Measurements from ENCODE around the gene GSTP1. TPM values are rescaled to one million over a fixed set of nuclear protein-coding genes. Genes with fewer than 3 reads are reported as not detected.

The GSTP1 gene
- total RNA-seq, 1 donor from 2014 or later: 272 TPM

Other genes starting within 250 kb of the GSTP1 start
- gene POLD4, start 230.3 kb upstream of the GSTP1 start, total RNA-seq: 61.6 TPM
- 4.0 TPM for gene CLCF1, start 210.2 kb upstream of the GSTP1 start, total RNA-seq
- 4.8 TPM for gene RAD9A, start 191.8 kb upstream of the GSTP1 start, total RNA-seq
- gene PPP1CA, start 182.0 kb upstream of the GSTP1 start, total RNA-seq: 95.1 TPM
- 1.0 TPM for gene TBC1D10C, start 179.7 kb upstream of the GSTP1 start, total RNA-seq
- gene CARNS1, start 168.1 kb upstream of the GSTP1 start, total RNA-seq: 22.2 TPM
- gene RPS6KB2, start 155.3 kb upstream of the GSTP1 start, total RNA-seq: 23.2 TPM
- 0.40 TPM for gene PTPRCAP, start 146.1 kb upstream of the GSTP1 start, total RNA-seq
- 21.6 TPM for gene CORO1B, start 140.3 kb upstream of the GSTP1 start, total RNA-seq
- gene GPR152, start 131.1 kb upstream of the GSTP1 start, total RNA-seq: not detected
- gene CABP4, start 128.5 kb upstream of the GSTP1 start, total RNA-seq: 0.11 TPM
- 76.1 TPM for gene TMEM134, start 114.6 kb upstream of the GSTP1 start, total RNA-seq
- 43.6 TPM for gene AIP, start 100.8 kb upstream of the GSTP1 start, total RNA-seq
- 40.0 TPM for gene PITPNM1, start 78.4 kb upstream of the GSTP1 start, total RNA-seq
- gene CDK2AP2, start 75.7 kb upstream of the GSTP1 start, total RNA-seq: 72.9 TPM
- gene CABP2, start 60.4 kb upstream of the GSTP1 start, total RNA-seq: not detected
- gene NDUFV1, start 23.1 kb downstream of the GSTP1 start, total RNA-seq: 486 TPM
- gene NUDT8, start 46.1 kb downstream of the GSTP1 start, total RNA-seq: 31.4 TPM
- not detected for gene TBX10, start 56.0 kb downstream of the GSTP1 start, total RNA-seq
- not detected for gene ACY3, start 66.9 kb downstream of the GSTP1 start, total RNA-seq
- gene ALDH3B2, start 90.8 kb downstream of the GSTP1 start, total RNA-seq: not detected

Data from cardiac septum (tissue), 1 donor.